ENCODE measurements around the gene GPR27. TPM values are rescaled to one million over a fixed set of nuclear protein-coding genes. Genes with fewer than 3 reads are reported as not detected.

The GPR27 gene
- total and polyA plus RNA-seq, 2 donors = 0.05 to 1.7 TPM

DNA sequence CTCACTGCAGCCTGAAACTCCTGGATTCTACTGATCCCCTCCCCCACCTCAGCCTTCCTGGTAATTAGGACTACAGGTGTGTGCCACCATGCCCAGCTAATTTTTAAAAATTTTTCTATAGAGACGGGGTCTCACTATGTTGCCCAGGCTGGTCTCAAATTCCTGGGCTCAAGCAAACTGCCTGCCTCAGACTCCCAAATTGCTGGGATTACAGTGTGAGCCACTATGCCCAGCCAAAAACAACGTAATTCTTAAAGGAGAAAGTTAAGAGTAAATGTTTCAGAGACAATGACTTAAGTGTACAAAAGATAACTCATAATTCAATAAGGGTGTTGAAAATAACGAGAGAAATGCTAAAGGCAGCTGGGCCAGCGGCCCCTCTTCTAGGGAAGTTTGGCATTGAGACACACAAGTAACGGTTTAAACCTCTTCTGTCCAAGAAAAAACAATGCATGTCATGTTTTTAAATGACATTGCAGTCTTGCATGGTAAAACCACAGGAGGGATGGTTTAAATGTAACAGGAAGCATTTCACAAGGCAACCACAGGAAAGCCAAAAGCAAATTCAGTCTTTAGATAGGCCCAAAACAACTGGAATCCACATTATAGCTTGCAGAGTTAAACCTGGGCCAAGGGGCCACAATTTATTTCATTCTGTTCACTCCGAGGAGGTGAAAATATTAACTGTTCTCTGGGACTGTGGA lies 26.2 kb downstream of the GPR27 start:
- H3K27me3 ChIP-seq (ENCODE audit: control insufficient read depth in 2 of 2, insufficient read depth in 1 of 2, low read length in 1 of 2) = peaks cover 9 to 21% of the 10 kb centered on the region in 2 donors
- no peaks in the 10 kb centered on the region for H3K9me3 ChIP-seq (ENCODE audit: control insufficient read depth in 2 of 2, insufficient read depth in 1 of 2, low read length in 1 of 2)
- H3K36me3 ChIP-seq (ENCODE audit: control insufficient read depth in 2 of 2, insufficient read depth in 2 of 2, low read length in 1 of 2) = no peaks in the 10 kb centered on the region
- H3K27ac ChIP-seq (ENCODE audit: low read depth in 1 of 2, low read length in 1 of 2) = no peak overlapping the region
- H3K4me1 ChIP-seq (ENCODE audit: control insufficient read depth in 2 of 2, insufficient read depth in 2 of 2, low read length in 2 of 2) = peaks cover 10 to 19% of the 10 kb centered on the region in 2 donors
- peak in 2 of 9 donors; percentile 20 to 41 for DNase-seq (ENCODE audit: low read depth in 6 of 9, low spot score in 9 of 9)
- WGBS = 27% methylated on average over 6 of the region's 6 CpGs
- H3K4me3 ChIP-seq (ENCODE audit: low read length in 2 of 2) = no peak overlapping the region

DNA sequence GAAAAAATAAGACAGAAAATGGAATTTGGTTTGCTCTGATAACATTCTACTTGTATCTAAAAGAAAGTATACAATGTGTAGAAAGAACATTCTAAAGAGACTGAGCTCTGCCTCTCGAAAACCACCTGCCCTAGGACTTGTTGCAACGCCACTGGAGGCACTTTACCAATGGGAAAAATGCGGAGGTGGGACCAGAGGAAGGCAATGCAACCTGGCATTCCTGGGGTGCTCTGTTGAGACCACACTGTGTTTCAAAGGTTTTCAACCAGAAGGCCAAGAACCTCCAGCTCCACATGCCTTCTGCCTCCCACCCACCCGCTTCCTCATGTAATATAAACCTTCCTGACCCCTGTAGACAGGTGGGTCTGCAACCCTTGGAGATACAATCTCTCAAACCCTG lies 26.8 kb downstream of the GPR27 start:
- Histone ChIP-seq H3K4me1 (ENCODE audit: control insufficient read depth in 2 of 2, insufficient read depth in 2 of 2, low read length in 2 of 2) (peaks cover 14 to 21% of the 10 kb centered on the region in 2 donors), H3K27ac (ENCODE audit: low read depth in 1 of 2, low read length in 1 of 2) (no peak overlapping the region), H3K4me3 (ENCODE audit: low read length in 2 of 2) (no peak overlapping the region), H3K9me3 (ENCODE audit: control insufficient read depth in 2 of 2, insufficient read depth in 1 of 2, low read length in 1 of 2) (no peaks in the 10 kb centered on the region), H3K27me3 (ENCODE audit: control insufficient read depth in 2 of 2, insufficient read depth in 1 of 2, low read length in 1 of 2) (peaks cover 15 to 24% of the 10 kb centered on the region in 2 donors), H3K36me3 (ENCODE audit: control insufficient read depth in 2 of 2, insufficient read depth in 2 of 2, low read length in 1 of 2) (no peaks in the 10 kb centered on the region)
- 73% methylated on average over 4 of the region's 4 CpGs for WGBS
- DNase-seq (ENCODE audit: low read depth in 6 of 9, low spot score in 9 of 9) = no peak

DNA sequence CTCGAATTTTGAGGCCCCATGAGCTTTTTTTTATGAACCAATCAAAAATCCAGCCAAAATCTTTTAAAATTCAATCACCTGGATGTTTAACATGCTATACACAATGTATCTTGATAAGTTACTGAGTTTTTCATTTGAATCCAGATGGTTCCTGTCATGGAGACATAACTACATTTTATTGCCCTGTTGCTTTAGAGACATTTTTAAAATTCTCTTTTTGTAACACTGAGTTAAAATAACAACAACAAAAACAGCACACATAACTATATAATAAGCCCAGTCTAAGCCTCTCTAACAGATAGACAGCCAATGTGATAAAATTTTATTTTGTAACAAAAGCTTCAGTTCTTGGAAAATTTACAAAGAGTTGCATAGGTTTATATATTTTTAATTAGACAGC lies 29.5 kb downstream of the GPR27 start:
- WGBS = 80% methylated on average over 1 of the region's 1 CpG
- H3K36me3 ChIP-seq (ENCODE audit: control insufficient read depth in 2 of 2, insufficient read depth in 2 of 2, low read length in 1 of 2) = no peaks in the 10 kb centered on the region
- H3K27me3 ChIP-seq (ENCODE audit: control insufficient read depth in 2 of 2, insufficient read depth in 1 of 2, low read length in 1 of 2) = peaks cover 27 to 48% of the 10 kb centered on the region in 2 donors
- DNase-seq (ENCODE audit: low read depth in 6 of 9, low spot score in 9 of 9) = no peak
- no peak overlapping the region for H3K4me3 ChIP-seq (ENCODE audit: low read length in 2 of 2)
- no peak overlapping the region for H3K27ac ChIP-seq (ENCODE audit: low read depth in 1 of 2, low read length in 1 of 2)
- H3K9me3 ChIP-seq (ENCODE audit: control insufficient read depth in 2 of 2, insufficient read depth in 1 of 2, low read length in 1 of 2) = no peaks in the 10 kb centered on the region
- peaks cover 14 to 25% of the 10 kb centered on the region in 2 donors for H3K4me1 ChIP-seq (ENCODE audit: control insufficient read depth in 2 of 2, insufficient read depth in 2 of 2, low read length in 2 of 2)

DNA sequence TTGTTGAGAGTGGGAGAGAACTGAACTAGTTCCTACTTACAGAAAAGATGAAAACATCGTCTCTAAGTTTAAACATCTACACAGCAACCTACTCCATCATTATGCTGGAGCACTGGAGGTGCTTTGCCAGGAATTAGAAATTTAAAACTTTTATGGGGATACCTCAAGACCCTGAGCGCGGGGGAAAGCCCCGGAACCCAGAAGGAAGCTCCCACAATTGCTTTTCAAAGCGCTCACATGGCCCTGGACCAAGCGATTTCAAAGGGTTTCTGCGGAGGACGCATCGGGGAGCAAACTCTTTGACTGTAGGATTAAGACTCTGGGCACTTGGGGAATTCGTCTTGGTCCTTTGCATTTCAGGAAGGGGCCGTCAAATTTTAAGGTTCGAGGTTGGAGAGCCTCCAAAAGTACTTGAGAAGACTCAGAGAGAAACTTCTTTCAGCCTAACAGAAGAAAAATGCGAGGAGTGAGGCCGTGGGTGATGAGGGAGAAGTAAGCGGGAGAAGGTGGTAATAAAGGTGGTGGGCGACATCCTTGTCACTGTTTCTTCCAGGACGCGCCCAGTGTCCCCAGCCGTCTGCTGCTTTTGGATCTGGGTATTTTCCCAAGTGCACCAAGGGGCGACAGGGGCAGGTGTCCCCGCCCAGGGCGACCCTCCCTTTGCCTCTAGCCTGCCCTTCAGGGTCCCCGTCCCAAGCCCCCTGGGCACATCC lies 30.7 kb downstream of the GPR27 start:
- Histone ChIP-seq H3K9me3 (ENCODE audit: control insufficient read depth in 2 of 2, insufficient read depth in 1 of 2, low read length in 1 of 2) (no peaks in the 10 kb centered on the region), H3K4me1 (ENCODE audit: control insufficient read depth in 2 of 2, insufficient read depth in 2 of 2, low read length in 2 of 2) (peaks cover 14 to 25% of the 10 kb centered on the region in 2 donors), H3K27ac (ENCODE audit: low read depth in 1 of 2, low read length in 1 of 2) (no peak overlapping the region), H3K27me3 (ENCODE audit: control insufficient read depth in 2 of 2, insufficient read depth in 1 of 2, low read length in 1 of 2) (peaks cover 27 to 48% of the 10 kb centered on the region in 2 donors), H3K36me3 (ENCODE audit: control insufficient read depth in 2 of 2, insufficient read depth in 2 of 2, low read length in 1 of 2) (no peaks in the 10 kb centered on the region), H3K4me3 (ENCODE audit: low read length in 2 of 2) (peak overlapping the region; percentile 19 to 43)
- WGBS = 3% methylated on average over 23 of the region's 23 CpGs
- DNase-seq (ENCODE audit: low read depth in 6 of 9, low spot score in 9 of 9) = peak in 1 of 9 donors; percentile 12

DNA sequence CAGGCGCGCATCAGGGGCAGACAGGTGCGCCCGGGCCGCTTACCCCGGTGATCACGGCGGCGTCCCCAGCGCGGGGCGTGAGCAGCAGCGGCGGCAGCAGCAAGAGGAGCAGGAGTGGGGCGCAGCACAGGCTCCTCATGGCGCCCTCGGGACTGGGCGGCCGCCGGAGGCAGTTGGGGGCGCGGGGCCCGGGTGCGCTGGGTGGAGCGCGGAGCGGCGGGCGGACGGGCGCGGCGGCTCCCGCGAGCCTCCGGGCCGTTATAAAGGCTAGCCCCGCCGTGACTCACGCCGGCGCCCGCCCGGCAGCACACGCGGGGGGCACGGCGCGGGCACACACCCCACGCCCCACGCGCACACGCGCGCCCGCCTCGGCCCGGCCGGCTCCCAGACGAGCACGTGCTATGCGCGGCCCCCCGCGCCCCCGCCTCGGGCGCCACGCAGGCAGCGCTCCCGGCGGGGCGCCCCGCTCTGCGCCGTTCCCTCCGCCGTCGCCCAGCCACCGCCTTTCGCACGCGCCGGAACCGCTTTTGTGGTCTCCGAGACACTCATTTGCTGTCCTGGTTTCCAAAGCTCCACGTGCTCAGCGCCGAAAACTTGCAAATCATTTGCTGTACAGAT lies 31.4 kb downstream of the GPR27 start, which contains the start of gene PROK2:
Gene PROK2, minus strand, starts transcription at position 235 of the 618 bp plus-strand sequence. Its CDS starts 96 bp downstream, at position 139.
- peaks cover 11 to 19% of the 10 kb centered on the region in 2 donors for H3K4me1 ChIP-seq (ENCODE audit: control insufficient read depth in 2 of 2, insufficient read depth in 2 of 2, low read length in 2 of 2)
- no peak within 1 kb of the TSS for H3K27ac ChIP-seq (ENCODE audit: low read depth in 1 of 2, low read length in 1 of 2)
- H3K27me3 ChIP-seq (ENCODE audit: control insufficient read depth in 2 of 2, insufficient read depth in 1 of 2, low read length in 1 of 2) = peaks cover 27 to 48% of the 10 kb centered on the region in 2 donors
- H3K9me3 ChIP-seq (ENCODE audit: control insufficient read depth in 2 of 2, insufficient read depth in 1 of 2, low read length in 1 of 2) = no peaks in the 10 kb centered on the region
- no peaks in the 10 kb centered on the region for H3K36me3 ChIP-seq (ENCODE audit: control insufficient read depth in 2 of 2, insufficient read depth in 2 of 2, low read length in 1 of 2)
- WGBS = under 1% methylated on average over 89 of the region's 89 CpGs
- DNase-seq (ENCODE audit: low read depth in 6 of 9, low spot score in 9 of 9) = peak in 3 of 9 donors; percentile 10 to 33 (median 19)
- H3K4me3 ChIP-seq (ENCODE audit: low read length in 2 of 2) = peak within 1 kb of the TSS; percentile 19 to 43

DNA sequence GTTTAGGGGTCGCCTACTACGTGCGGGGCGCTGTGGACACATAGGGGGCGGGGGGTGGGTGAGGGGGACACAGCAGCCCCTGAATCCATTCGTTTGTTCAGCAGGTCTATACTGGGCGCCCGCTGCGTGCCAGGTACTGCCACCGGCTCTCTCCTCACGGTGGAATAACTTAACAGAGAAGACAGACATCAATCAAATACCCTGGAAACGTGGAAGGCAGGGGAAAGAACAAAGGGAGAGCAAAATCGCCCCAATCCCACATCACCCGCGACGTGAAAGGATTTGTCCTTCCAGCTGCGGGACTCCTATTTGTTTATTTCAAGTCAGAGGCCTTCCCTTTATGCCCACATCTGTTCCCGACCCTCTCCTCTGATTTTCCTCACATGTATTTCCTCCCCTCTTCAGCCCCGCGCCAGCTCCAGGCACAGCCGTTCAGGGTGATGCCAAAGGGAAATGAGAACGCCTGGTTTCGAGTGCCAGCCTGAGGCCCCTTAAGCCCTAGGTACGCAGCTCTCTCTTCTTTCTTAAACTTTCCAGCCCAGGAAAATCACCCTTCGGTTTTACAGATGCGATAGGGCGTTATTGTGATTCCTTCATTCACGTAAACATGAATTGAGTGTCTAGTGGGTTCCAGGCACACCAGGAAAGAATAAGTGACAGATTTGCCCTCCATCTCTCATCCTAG lies 32.0 kb downstream of the GPR27 start:
- H3K4me3 ChIP-seq (ENCODE audit: low read length in 2 of 2) = peak overlapping the region in 1 of 2 donors; percentile 43
- 31% methylated on average over 28 of the region's 28 CpGs for WGBS

DNA sequence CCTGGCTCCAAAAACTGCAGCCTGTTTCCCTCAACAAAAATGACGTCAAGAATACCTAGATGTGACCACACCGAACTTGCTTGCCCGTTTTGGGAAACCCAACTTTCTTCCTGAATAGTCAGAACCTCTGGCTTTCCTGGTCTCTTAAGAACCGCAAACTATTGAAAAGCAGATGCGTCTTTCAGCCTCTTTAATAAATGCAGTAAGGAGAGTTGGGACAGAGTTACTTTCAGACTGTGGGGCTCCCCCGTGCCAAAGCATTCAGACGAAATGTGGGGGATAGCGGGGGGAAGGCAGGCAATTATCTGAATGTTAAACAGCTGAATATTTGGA lies 32.5 kb downstream of the GPR27 start:
- Histone ChIP-seq H3K27ac (ENCODE audit: low read depth in 1 of 2, low read length in 1 of 2) (no peak overlapping the region), H3K36me3 (ENCODE audit: control insufficient read depth in 2 of 2, insufficient read depth in 2 of 2, low read length in 1 of 2) (no peaks in the 10 kb centered on the region), H3K4me3 (ENCODE audit: low read length in 2 of 2) (no peak overlapping the region), H3K4me1 (ENCODE audit: control insufficient read depth in 2 of 2, insufficient read depth in 2 of 2, low read length in 2 of 2) (peaks cover 11 to 14% of the 10 kb centered on the region in 2 donors), H3K27me3 (ENCODE audit: control insufficient read depth in 2 of 2, insufficient read depth in 1 of 2, low read length in 1 of 2) (peaks cover 27 to 48% of the 10 kb centered on the region in 2 donors), H3K9me3 (ENCODE audit: control insufficient read depth in 2 of 2, insufficient read depth in 1 of 2, low read length in 1 of 2) (no peaks in the 10 kb centered on the region)
- 69% methylated on average over 8 of the region's 8 CpGs for WGBS
- DNase-seq (ENCODE audit: low read depth in 6 of 9, low spot score in 9 of 9) = peak in 1 of 9 donors; percentile 5

More for the DNA sequence above, 32.0 kb downstream of the GPR27 start:
- Histone ChIP-seq H3K27me3 (ENCODE audit: control insufficient read depth in 2 of 2, insufficient read depth in 1 of 2, low read length in 1 of 2) (peaks cover 27 to 48% of the 10 kb centered on the region in 2 donors), H3K27ac (ENCODE audit: low read depth in 1 of 2, low read length in 1 of 2) (no peak overlapping the region), H3K36me3 (ENCODE audit: control insufficient read depth in 2 of 2, insufficient read depth in 2 of 2, low read length in 1 of 2) (no peaks in the 10 kb centered on the region), H3K9me3 (ENCODE audit: control insufficient read depth in 2 of 2, insufficient read depth in 1 of 2, low read length in 1 of 2) (no peaks in the 10 kb centered on the region), H3K4me1 (ENCODE audit: control insufficient read depth in 2 of 2, insufficient read depth in 2 of 2, low read length in 2 of 2) (peaks cover 11 to 14% of the 10 kb centered on the region in 2 donors)
- peak in 1 of 9 donors; percentile 2 for DNase-seq (ENCODE audit: low read depth in 6 of 9, low spot score in 9 of 9)

DNA sequence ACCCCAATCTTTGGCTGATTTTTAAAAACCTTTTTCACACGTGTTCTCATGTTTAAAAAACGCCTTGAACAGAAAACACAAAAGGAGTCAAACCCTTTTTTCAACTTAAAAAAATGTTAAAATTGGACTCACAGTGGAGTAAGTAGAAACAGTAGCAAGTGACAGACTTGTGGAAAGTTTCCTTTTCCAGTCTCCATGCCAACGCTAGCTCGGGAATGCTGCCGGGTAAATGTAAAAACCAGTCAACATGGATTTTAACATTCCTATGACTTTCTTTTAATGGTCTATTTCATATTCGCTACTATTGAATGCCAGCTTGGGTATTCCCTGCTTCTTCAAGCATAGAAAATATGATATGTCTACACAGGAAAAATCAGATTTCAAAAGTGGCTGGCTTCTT lies 32.9 kb downstream of the GPR27 start:
- Histone ChIP-seq H3K4me1 (ENCODE audit: control insufficient read depth in 2 of 2, insufficient read depth in 2 of 2, low read length in 2 of 2) (peaks cover 11 to 14% of the 10 kb centered on the region in 2 donors), H3K4me3 (ENCODE audit: low read length in 2 of 2) (no peak overlapping the region), H3K36me3 (ENCODE audit: control insufficient read depth in 2 of 2, insufficient read depth in 2 of 2, low read length in 1 of 2) (no peaks in the 10 kb centered on the region), H3K27me3 (ENCODE audit: control insufficient read depth in 2 of 2, insufficient read depth in 1 of 2, low read length in 1 of 2) (peaks cover 27 to 48% of the 10 kb centered on the region in 2 donors), H3K27ac (ENCODE audit: low read depth in 1 of 2, low read length in 1 of 2) (no peak overlapping the region), H3K9me3 (ENCODE audit: control insufficient read depth in 2 of 2, insufficient read depth in 1 of 2, low read length in 1 of 2) (no peaks in the 10 kb centered on the region)
- WGBS = 93% methylated on average over 6 of the region's 6 CpGs
- DNase-seq (ENCODE audit: low read depth in 6 of 9, low spot score in 9 of 9) = no peak

Measured in thymus (tissue), 11 donors.